Lower leg skin (tissue), 4 donors: ENCODE data around the gene FMO5. TPM values are rescaled to one million over a fixed set of nuclear protein-coding genes. Genes with fewer than 3 reads are reported as not detected.

Experiments
- DNase-seq, 2 donors: peaks; one replicate each; pipeline ENCODE4 v3.0.0-alpha.2; 2019; ENCODE audit warnings: low spot score in 2 of 2
- H3K4me3 ChIP-seq: fragments of 200-600 bp; sonication (generic); 2 replicates; pipeline ENCODE4 v1.5.1; 2017; ENCODE audit warnings: mild to moderate bottlenecking, low read depth; ENCODE audit not compliant: poor library complexity, severe bottlenecking
- CTCF ChIP-seq, 3 donors: fragments of 450-650 bp; IDR thresholded peaks; one replicate each; pipeline ENCODE4 v1.5.1; 2016; ENCODE audit warnings: antibody characterized with exemption in 3 of 3, mild to moderate bottlenecking in 3 of 3, moderate library complexity in 2 of 3
- POLR2A ChIP-seq, 2 donors: fragments of 450-650 bp; IDR thresholded peaks; one replicate each; pipeline ENCODE4 v1.6.1; 2016 to 2017; ENCODE audit warnings: antibody characterized with exemption in 2 of 2, mild to moderate bottlenecking in 1 of 2, moderate library complexity in 1 of 2
- WGBS, 2 donors: methylation state at CpG; one replicate each; pipeline ENCODE4 v1.1.5; 2018; 5-methylcytosine and 5-hydroxymethylcytosine counted together
- intact Hi-C: fragments of 100-400 bp; cut with DNase I; formaldehyde crosslinking; loops from one replicate; pipeline ENCODE4 v1.15.0; 2023; ENCODE audit warnings: low total_unique reads
- total RNA-seq, 4 donors: library from RNA; depleted of rRNA; stranded (reverse); fragments of >200 nt; gene quantifications; one replicate each; pipeline ENCODE4 v1.1.0, GENCODE V29; 2016

Gene FMO5
- total RNA-seq, 4 donors from 2014 or later: 17.2 to 41.9 (median 27.4) TPM

GRCh38 chr1:147209825-147210821 lies 15.0 kb downstream of the FMO5 start:
- TF ChIP-seq POLR2A (IDR thresholded peaks at IDR 0.05) (no peak), CTCF (IDR thresholded peaks at IDR 0.05) (no peak)
- intact Hi-C loops: no loop called here
- WGBS, 2 donors: 92 to 98% methylated on average over 3 of the region's 3 CpGs
- no peak overlapping the region for H3K4me3 ChIP-seq
- DNase-seq: no peak

GRCh38 chr1:147208619-147209018 lies 16.5 kb downstream of the FMO5 start:
- H3K4me3 ChIP-seq: no peak overlapping the region
- intact Hi-C loops: no loop called here
- WGBS, 2 donors: 94 to 95% methylated on average over 7 of the region's 7 CpGs
- no peak for DNase-seq
- TF ChIP-seq POLR2A (IDR thresholded peaks at IDR 0.05) (no peak), CTCF (IDR thresholded peaks at IDR 0.05) (no peak)

GRCh38 chr1:147207192-147207591 lies 17.9 kb downstream of the FMO5 start:
- WGBS, 2 donors: 86 to 90% methylated on average over 1 of the region's 1 CpG
- TF ChIP-seq CTCF (IDR thresholded peaks at IDR 0.05): no peak
- TF ChIP-seq POLR2A (IDR thresholded peaks at IDR 0.05): no peak
- intact Hi-C loops: no loop called here
- no peak overlapping the region for H3K4me3 ChIP-seq
- DNase-seq: no peak

- intact Hi-C loops: no loop called here
- 89 to 90% methylated on average over 3 of the region's 3 CpGs for WGBS, 2 donors
- no peak for DNase-seq
Measured at GRCh38 chr1:147204080-147204479, 21.1 kb downstream of the FMO5 start.

GRCh38 chr1:147202576-147202975 lies 22.6 kb downstream of the FMO5 start:
- WGBS, 2 donors: 60 to 74% methylated on average over 2 of the region's 2 CpGs
- TF ChIP-seq CTCF (IDR thresholded peaks at IDR 0.05): no peak
- no peak for TF ChIP-seq POLR2A (IDR thresholded peaks at IDR 0.05)
- H3K4me3 ChIP-seq: no peak overlapping the region
- DNase-seq: no peak
- intact Hi-C loops: no loop called here

More at GRCh38 chr1:147204080-147204479, 21.1 kb downstream of the FMO5 start:
- no peak overlapping the region for H3K4me3 ChIP-seq
- TF ChIP-seq POLR2A (IDR thresholded peaks at IDR 0.05) (no peak), CTCF (IDR thresholded peaks at IDR 0.05) (no peak)
